OCI-LY3 (cell line): ENCODE data around the gene ARHGAP4.

Experiments used
- CTCF ChIP-seq: fragments of 200-600, 300-600 bp; sonication (generic); IDR thresholded peaks from 2 replicates; pipeline ENCODE4 v1.5.1; 2014; ENCODE audit warnings: antibody characterized with exemption, low read length, low read depth
- EZH2phosphoT487 ChIP-seq: fragments of 200-600 bp; shearing (Covaris generic); IDR thresholded peaks from 2 replicates; pipeline ENCODE4 v1.6.1; 2018; ENCODE audit warnings: antibody characterized with exemption, mixed run types, low read depth

- TF ChIP-seq CTCF (peak; percentile 47), EZH2phosphoT487 (no peak)
Observed at GRCh38 chrX:153884590-153884989, 41.5 kb downstream of the ARHGAP4 start.
